Right atrium auricular region (tissue), 2 donors: ENCODE measurements around the gene ZBTB48. TPM values are rescaled to one million over a fixed set of nuclear protein-coding genes. Genes with fewer than 3 reads are reported as not detected.
A peak's percentile ranks its signal among the peaks of the same experiment; 100 is the strongest.

Experiments
- DNase-seq: peaks from one replicate; pipeline ENCODE4 v3.0.0-alpha.2; 2019; ENCODE audit warnings: low spot score
- H3K27ac ChIP-seq, 2 donors: fragments of 200-600 bp; sonication (generic); 1 replicate in 1 of 2; 2 replicates in 1 of 2; pipeline ENCODE4 v1.5.1; 2016 to 2019
- H3K27me3 ChIP-seq, 2 donors: fragments of 200-600 bp; sonication (generic); one replicate each; pipeline versions ENCODE4 v1.5.1 to v1.6.0; 2017 to 2019
- H3K36me3 ChIP-seq: fragments of 200-600 bp; sonication (generic); one replicate; pipeline ENCODE4 v1.5.1; 2016
- H3K4me1 ChIP-seq, 2 donors: fragments of 200-600 bp; sonication (generic); one replicate each; pipeline versions ENCODE4 v1.5.1 to v1.6.0; 2017 to 2019
- H3K4me3 ChIP-seq, 2 donors: fragments of 200-600 bp; sonication (generic); 1 replicate in 1 of 2; 2 replicates in 1 of 2; pipeline ENCODE4 v1.5.1; 2017 to 2019; ENCODE audit warnings: mild to moderate bottlenecking in 1 of 2, moderate library complexity in 1 of 2
- H3K9me3 ChIP-seq, 2 donors: fragments of 200-600 bp; sonication (generic); one replicate each; pipeline ENCODE4 v1.5.1; 2019
- CTCF ChIP-seq, 2 donors: fragments of 200-600 bp; sonication (generic); IDR thresholded peaks; one replicate each; pipeline ENCODE4 v1.5.1; 2019; ENCODE audit warnings: antibody characterized with exemption in 2 of 2
- total RNA-seq, 2 donors: library from RNA; depleted of rRNA; stranded (reverse); fragments of >200 nt; gene quantifications; one replicate each; pipeline ENCODE4 v1.1.0, GENCODE V29; 2016

The ZBTB48 gene
- total RNA-seq, 2 donors from 2014 or later = 4.0 to 9.0 TPM

- Histone ChIP-seq H3K9me3 (no peaks in the 10 kb centered on the region), H3K36me3 (peaks cover 36% of the 10 kb centered on the region), H3K27ac (peak overlapping the region; percentile 99 to 100), H3K27me3 (no peaks in the 10 kb centered on the region), H3K4me3 (peak overlapping the region; percentile 76 to 79), H3K4me1 (peaks cover 0 to 72% of the 10 kb centered on the region in 2 donors)
- DNase-seq = no peak
- TF ChIP-seq CTCF (IDR thresholded peaks at IDR 0.05) = no peak
These were observed 20.7 kb downstream of the ZBTB48 start for GRCh38 chr1:6600410-6601048.

- H3K36me3 ChIP-seq = peaks cover 29% of the 10 kb centered on the region
- no peak for TF ChIP-seq CTCF (IDR thresholded peaks at IDR 0.05)
- peak; percentile 93 for DNase-seq
- H3K27me3 ChIP-seq = no peaks in the 10 kb centered on the region
- H3K27ac ChIP-seq = peak overlapping the region; percentile 99 to 100
- H3K4me1 ChIP-seq = peaks cover 0 to 71% of the 10 kb centered on the region in 2 donors
- H3K4me3 ChIP-seq = peak overlapping the region; percentile 76 to 79
- no peaks in the 10 kb centered on the region for H3K9me3 ChIP-seq
These were observed 21.5 kb downstream of the ZBTB48 start for GRCh38 chr1:6601049-6601922.

GRCh38 chr1:6601923-6602668 is 22.3 kb downstream of the ZBTB48 start:
- H3K4me3 ChIP-seq = peak overlapping the region; percentile 76 to 79
- no peak for TF ChIP-seq CTCF (IDR thresholded peaks at IDR 0.05)
- no peak for DNase-seq
- peak overlapping the region; percentile 99 to 100 for H3K27ac ChIP-seq
- H3K36me3 ChIP-seq = peaks cover 22% of the 10 kb centered on the region
- peaks cover 0 to 65% of the 10 kb centered on the region in 2 donors for H3K4me1 ChIP-seq
- no peaks in the 10 kb centered on the region for H3K27me3 ChIP-seq
- H3K9me3 ChIP-seq = no peaks in the 10 kb centered on the region

GRCh38 chr1:6602669-6603237 is 23.0 kb downstream of the ZBTB48 start, which contains the start of gene KLHL21:
Gene KLHL21, minus strand, starts transcription at chr1:6602869. Its CDS starts 52 bp downstream, at chr1:6602817.
- Histone ChIP-seq H3K36me3 (peaks cover 15% of the 10 kb centered on the region), H3K27me3 (no peaks in the 10 kb centered on the region), H3K9me3 (no peaks in the 10 kb centered on the region), H3K4me3 (peak within 1 kb of the TSS; percentile 76 to 79), H3K27ac (peak within 1 kb of the TSS; percentile 99 to 100), H3K4me1 (peaks cover 0 to 59% of the 10 kb centered on the region in 2 donors)
- peak; percentile 93 for DNase-seq
- TF ChIP-seq CTCF (IDR thresholded peaks at IDR 0.05) = no peak

GRCh38 chr1:6603238-6603914 is 23.6 kb downstream of the ZBTB48 start:
- Histone ChIP-seq H3K36me3 (peaks cover 9% of the 10 kb centered on the region), H3K4me3 (peak overlapping the region; percentile 76 to 79), H3K4me1 (peaks cover 0 to 53% of the 10 kb centered on the region in 2 donors), H3K27me3 (no peaks in the 10 kb centered on the region), H3K9me3 (no peaks in the 10 kb centered on the region), H3K27ac (peak overlapping the region; percentile 99 to 100)
- DNase-seq = peak; percentile 86
- no peak for TF ChIP-seq CTCF (IDR thresholded peaks at IDR 0.05)
